Activated naive CD4-positive, alpha-beta T cell treated with Interleukin-2 at 50 U/mL for 16 hours (primary cell): ENCODE data around the gene COBLL1.
"Not testable (repeated sequence)": the region's sequence is repeated elsewhere in the genome, so short reads cannot be mapped to it uniquely, and the experiment has no call there.

ENCODE experiments used
- DNase-seq: peaks from one replicate; pipeline ENCODE4 v3.0.0-alpha.2; 2020

The COBLL1 gene

DNA sequence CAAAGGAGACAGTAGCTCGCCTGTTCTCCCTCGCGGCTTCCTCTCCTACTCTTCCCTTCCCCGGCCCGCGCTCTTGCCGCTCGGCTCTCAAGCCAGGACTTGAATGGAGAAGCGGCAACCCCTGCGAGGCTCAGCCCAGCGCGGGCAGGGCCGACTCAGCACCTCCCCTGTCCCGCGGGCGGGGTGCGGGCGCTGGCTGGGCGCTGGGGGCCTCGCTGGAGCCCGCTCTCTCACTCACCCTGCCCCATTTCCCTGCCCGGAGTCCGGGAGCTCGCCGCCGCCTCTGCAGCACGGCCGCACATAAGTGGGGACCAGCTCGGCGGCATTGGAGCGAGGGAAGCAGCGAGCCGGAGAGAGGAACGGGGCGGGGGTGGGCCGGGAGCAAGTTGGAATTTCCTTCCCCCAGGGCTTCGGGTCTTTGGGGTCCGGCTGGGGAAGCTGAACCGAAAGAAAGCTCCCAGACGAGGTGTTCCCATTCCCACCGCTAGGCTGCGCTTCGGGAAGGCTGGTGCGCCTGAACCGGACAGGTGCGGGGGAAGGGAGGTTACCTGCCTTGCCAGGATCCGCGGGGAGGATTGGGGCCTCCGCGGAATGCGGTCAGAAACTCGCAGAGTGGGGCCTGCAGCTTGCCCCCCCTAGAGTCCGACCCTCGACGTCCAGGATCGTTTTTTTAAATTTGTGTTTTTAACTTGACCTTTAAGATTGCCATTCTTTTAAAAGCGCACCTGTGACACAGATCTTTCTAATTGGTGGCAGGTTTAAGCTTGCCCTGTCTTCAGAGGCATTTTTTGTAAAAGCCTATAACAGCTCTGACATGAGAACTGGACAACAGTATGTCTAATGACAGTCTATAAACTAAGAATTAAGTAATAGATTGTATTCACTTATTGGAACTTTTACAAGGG, at the start of gene COBLL1:
TSS of gene COBLL1 (minus strand) at position 105 of the 905 bp plus-strand sequence. CDS start 627 bp downstream, outside the sequence.
- DNase-seq = peak; percentile 8

DNA sequence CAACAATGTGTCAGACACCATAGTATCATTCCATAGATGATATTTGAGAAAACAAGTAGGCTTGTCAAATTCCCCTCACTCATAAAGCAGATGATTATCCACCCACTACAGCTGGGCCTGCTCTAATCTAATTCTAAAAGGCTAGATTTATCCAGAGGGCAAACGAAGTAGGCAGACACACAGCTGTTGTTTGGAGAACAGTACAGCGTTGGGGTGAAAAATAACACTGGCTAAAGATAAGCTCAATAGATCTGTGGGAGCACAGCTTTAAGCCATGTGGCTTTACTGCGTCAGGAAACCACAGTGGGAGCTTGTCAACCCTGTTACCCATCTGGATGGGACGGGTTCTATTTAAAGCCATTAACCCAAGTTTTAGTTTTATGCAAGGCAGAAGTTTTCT, 48.9 kb upstream of the COBLL1 start:
- DNase-seq = no peak

GRCh38 chr2:164888592-164888991, 47.0 kb upstream of the COBLL1 start:
- DNase-seq = no peak

GRCh38 chr2:164887434-164888144, 46.0 kb upstream of the COBLL1 start:
- DNase-seq = no peak

- no peak for DNase-seq
Measured at GRCh38 chr2:164882276-164882675, 40.7 kb upstream of the COBLL1 start.

GRCh38 chr2:164881524-164881923, 39.9 kb upstream of the COBLL1 start:
- DNase-seq = no peak

- no peak for DNase-seq
Measured at GRCh38 chr2:164879901-164880535, 38.4 kb upstream of the COBLL1 start.

- no peak for DNase-seq
Measured at GRCh38 chr2:164877927-164878326, 36.3 kb upstream of the COBLL1 start.

GRCh38 chr2:164877169-164877568, 35.5 kb upstream of the COBLL1 start:
- DNase-seq = no peak

DNA sequence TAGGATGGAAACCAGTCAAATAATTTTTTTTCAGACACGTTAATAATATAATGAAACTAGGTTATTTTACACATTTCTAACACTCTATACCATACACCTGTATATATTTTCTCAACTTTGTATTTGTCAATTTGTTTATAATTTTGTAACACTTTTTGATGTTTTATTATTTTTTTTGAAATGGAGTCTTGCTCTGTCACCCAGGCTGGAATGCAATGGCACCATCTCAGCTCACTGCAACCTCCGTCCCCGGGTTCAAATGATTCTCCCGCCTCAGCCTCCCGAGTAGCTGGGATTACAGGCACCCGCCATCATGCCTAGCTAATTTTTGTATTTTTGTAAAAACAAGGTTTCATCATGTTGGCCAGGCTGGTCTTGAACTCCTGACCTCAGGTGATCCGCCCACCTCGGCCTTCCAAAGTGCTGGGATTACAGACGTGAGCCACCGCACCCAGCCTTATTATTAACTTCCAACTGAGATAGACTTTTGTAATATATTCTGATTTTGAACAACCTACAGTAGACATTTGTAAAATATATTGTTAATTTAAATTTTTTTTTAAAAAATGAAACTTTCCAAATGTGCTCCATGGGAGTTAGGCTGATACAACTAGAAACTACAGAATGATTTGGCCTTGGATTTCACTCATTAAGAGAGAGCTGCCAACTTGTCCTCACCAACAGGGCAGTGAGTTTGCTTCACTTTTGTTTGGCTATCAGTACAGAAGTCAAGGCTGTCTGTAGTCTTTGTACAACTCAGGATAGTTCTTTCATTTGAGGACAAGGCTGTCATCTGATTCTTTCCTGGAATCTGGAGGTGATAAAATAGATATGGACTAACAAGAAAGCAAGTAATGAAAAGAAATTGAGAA, 33.9 kb upstream of the COBLL1 start:
- no peak for DNase-seq

GRCh38 chr2:164873210-164873908, 31.7 kb upstream of the COBLL1 start:
- no peak for DNase-seq

GRCh38 chr2:164871404-164871803, 29.8 kb upstream of the COBLL1 start:
- DNase-seq = no peak

GRCh38 chr2:164869420-164869772, 27.8 kb upstream of the COBLL1 start:
- no peak for DNase-seq

DNA sequence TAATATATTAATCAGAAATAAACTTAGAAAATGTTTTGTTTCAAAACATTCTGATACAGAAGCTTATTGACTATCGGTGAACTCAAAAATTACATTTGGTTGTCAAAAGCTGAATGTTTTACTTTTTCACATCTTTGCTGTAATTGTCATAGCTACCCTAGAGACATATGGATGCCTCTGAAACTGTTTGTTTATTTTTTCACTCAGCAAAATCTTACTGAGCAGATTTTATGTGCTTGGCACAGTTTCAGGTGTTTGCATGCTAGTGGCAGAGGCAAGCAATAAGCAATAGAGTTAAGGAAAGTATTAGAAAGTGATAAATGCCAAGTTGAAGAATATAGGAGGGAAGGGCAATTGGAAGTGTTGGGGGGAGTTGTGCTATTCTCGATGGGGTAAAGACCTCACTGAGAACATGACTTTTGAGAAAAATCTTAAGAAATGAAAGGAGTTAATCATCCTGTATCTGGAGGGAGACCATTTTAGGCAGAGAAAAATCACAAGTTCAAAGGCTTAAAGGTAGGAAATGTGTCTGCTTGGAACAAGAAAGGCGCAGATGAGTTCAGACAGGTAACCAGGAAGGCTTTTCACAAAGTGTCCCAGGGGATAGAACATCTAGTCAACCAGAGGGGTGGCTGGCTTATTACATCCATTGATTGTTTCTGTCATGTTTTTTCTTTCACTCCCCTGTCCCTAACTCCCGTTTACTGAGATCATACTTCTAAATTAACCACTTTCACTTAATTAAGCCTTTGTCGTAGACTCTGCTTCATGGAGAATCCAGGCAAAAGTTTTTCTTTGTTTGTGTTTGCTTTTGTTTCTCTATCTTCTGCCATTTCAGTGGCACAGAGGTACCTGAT, 27.2 kb upstream of the COBLL1 start:
- no peak for DNase-seq

DNA sequence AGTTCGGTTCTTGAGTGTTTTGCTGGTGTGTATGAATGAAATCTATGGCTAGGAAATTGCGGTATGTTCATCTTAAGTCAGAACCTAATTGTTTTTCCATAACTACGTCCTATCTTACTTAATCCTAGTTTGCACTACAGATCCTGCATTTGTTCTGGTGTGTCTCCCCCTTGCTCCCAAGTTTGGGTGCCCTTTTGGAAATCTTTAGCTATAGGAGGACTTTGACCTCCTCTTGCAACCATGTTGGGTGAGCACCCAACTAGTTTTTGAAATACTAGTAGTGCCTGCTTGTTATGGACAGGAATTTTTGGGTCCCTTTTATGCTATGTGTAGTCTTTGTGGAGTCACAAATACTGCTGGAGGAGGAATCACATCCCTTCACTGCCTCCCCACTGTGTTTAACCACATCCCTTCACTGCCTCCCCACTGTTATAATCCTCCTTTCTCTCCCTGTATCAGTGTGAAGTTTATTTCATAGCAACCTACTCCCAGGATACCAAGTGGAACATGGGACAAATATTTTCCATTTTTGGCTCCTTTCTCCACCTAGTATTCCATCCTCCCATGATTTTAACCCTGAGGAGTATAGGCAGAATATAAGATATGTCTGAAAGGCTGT, 26.3 kb upstream of the COBLL1 start:
- no peak for DNase-seq

DNA sequence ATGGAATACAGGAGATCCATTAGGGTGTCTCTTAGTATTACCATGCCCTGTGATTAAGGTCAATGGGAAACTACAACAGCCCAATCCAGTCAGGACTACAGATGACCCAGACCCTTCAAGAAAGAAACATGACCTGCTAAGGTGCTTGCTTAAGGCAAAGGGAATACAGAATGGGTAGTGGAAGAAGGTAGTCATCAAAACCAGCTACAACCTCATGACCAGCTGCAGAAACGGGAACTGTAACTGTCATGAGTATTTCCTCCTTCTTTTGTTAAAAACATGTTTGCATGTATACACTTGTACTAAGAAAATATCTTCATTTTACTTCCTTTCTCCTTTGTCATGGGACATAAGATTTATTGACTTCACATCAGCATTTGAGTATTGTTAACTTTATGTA, 24.8 kb upstream of the COBLL1 start:
- DNase-seq = not testable (repeated sequence)

DNA sequence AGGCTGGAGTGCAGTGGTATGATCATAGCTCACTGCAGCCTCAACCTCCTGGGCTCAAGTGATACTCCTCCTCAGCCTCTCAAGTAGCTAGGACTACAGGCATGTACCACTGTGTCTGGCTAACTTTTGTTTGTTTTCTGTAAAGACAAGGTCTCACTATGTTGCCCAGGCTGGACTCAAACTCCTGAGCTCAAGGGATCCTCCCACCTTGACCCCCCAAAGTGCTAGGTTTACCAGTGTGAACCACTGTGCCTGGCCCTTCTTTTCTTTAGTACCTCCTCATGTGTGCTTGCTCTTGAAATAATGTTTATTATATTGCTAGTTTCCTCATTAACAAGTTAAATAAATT, 19.0 kb upstream of the COBLL1 start:
- no peak for DNase-seq

DNA sequence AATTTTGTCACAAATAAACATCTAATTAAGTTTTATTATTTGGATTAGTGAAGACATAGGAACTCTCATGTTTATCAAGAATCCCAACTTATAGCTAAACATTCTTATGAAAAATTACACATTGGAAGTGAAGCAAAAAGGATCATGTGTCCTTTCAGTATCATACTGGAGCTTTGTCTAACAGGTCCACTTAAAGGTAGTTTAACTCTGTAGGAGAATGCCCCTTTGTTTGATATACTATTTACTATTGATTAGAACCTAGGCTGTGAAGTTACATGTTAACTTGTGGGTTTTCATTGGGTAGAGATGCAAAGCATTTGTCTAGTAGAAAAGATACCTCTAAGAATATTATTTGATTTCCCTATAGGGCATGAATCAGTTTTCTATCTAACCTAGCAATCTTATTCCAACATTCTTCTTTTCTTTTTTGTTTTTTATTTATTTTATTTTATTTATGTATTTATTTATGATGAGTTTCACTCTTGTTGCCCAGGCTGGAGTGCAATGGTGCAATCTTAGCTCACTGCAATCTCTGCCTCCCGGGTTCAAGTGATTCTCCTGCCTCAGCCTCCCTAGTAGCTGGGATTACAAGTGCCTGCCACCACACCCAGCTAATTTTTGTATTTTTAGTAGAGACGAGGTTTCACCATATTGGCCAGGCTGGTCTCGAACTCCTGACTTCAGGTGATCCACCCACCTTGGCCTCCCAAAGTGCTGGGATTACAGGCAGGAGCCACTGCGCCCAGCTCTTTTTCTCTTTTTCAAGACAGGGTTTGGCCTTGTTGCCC, 18.5 kb upstream of the COBLL1 start:
- not testable (repeated sequence) for DNase-seq

GRCh38 chr2:164859251-164859818, 17.7 kb upstream of the COBLL1 start:
- DNase-seq = no peak
